ENCODE data around the gene ADGRB2.

ADGRB2 gene

GRCh38 chr1:31779687-31780086 lies 15.5 kb upstream of the ADGRB2 start:
- Histone ChIP-seq H3K4me3 (no peak overlapping the region), H3K9me3 (no peaks in the 10 kb centered on the region), H3K36me3 (no peaks in the 10 kb centered on the region), H3K27ac (no peak overlapping the region), H3K4me1 (no peaks in the 10 kb centered on the region), H3K27me3 (peaks cover 0 to 46% of the 10 kb centered on the region in 2 donors)
- TF ChIP-seq, protein P1, sequence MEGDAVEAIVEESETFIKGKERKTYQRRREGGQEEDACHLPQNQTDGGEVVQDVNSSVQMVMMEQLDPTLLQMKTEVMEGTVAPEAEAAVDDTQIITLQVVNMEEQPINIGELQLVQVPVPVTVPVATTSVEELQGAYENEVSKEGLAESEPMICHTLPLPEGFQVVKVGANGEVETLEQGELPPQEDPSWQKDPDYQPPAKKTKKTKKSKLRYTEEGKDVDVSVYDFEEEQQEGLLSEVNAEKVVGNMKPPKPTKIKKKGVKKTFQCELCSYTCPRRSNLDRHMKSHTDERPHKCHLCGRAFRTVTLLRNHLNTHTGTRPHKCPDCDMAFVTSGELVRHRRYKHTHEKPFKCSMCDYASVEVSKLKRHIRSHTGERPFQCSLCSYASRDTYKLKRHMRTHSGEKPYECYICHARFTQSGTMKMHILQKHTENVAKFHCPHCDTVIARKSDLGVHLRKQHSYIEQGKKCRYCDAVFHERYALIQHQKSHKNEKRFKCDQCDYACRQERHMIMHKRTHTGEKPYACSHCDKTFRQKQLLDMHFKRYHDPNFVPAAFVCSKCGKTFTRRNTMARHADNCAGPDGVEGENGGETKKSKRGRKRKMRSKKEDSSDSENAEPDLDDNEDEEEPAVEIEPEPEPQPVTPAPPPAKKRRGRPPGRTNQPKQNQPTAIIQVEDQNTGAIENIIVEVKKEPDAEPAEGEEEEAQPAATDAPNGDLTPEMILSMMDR (IDR thresholded peaks at IDR 0.05) = no peak
- intact Hi-C loops (cut with DNase I; ENCODE audit: low total_unique reads) = no loop called here
- no peak for DNase-seq

DNA sequence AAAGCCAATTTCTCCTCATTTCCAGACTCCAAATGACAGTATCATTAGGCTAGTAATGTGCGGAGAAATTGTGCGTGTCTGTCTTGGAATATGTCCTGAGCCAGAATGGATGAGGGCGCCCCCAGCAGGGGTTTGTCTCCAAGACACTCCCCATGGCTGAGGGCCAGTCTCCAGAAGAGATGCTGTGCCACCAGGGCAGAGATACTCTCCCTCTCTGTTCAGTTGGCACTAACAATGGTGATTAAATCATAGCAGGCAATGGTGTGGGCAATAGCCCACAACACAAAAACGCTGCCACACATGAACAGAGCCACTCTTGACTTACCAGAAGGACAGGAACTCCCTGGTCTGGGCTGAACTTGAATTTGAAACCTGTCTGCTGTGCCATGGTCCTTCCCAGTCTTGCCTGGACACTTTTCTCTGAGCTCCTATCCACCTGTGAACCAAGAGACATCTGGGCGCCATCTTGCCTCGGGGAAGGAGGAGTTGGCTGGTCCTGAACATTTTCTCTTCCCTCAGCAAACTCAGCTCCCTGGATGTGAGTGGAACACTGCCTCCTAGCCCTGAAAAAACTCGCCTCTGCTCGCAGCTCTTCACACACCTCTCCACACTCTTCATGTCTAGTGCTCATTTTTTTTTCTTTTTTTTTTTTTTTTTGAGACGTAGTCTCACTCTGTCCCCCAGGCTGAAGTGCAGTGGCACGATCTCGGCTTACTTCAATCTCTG lies 14.8 kb upstream of the ADGRB2 start:
- H3K27me3 ChIP-seq = peaks cover 0 to 54% of the 10 kb centered on the region in 2 donors
- no peak overlapping the region for H3K27ac ChIP-seq
- no peaks in the 10 kb centered on the region for H3K4me1 ChIP-seq
- H3K9me3 ChIP-seq = no peaks in the 10 kb centered on the region
- H3K36me3 ChIP-seq = no peaks in the 10 kb centered on the region
- no peak for DNase-seq
- intact Hi-C loops (cut with DNase I; ENCODE audit: low total_unique reads) = no loop called here
- no peak overlapping the region for H3K4me3 ChIP-seq
- TF ChIP-seq, protein P1 (IDR thresholded peaks at IDR 0.05) = no peak

DNA sequence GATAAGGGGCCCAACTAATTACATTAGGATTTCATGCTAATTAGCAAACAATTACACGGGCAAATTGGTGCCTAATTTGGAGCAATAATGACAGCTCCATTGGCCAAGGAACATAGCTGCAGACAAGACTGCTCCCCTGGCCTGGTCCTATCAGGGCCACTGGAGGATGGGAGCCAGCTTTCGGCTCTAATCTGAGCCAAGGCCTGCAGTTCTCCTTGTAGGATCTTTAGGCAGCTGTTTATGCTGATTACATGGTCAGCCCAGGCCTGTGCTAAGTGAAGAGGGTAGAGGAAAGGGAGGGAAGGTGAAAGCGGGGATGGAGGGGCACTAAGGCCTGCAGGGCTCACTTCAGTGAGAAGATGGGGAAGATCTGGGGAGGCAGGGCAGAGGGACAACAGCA lies 12.4 kb upstream of the ADGRB2 start:
- Histone ChIP-seq H3K27ac (no peak overlapping the region), H3K27me3 (peaks cover 7 to 72% of the 10 kb centered on the region in 2 donors), H3K4me3 (no peak overlapping the region), H3K4me1 (peaks cover 0 to 20% (median 14%) of the 10 kb centered on the region in 4 donors), H3K9me3 (no peaks in the 10 kb centered on the region), H3K36me3 (no peaks in the 10 kb centered on the region)
- no peak for DNase-seq
- intact Hi-C loops (cut with DNase I; ENCODE audit: low total_unique reads) = no loop called here
- TF ChIP-seq, protein P1 (IDR thresholded peaks at IDR 0.05) = no peak

DNA sequence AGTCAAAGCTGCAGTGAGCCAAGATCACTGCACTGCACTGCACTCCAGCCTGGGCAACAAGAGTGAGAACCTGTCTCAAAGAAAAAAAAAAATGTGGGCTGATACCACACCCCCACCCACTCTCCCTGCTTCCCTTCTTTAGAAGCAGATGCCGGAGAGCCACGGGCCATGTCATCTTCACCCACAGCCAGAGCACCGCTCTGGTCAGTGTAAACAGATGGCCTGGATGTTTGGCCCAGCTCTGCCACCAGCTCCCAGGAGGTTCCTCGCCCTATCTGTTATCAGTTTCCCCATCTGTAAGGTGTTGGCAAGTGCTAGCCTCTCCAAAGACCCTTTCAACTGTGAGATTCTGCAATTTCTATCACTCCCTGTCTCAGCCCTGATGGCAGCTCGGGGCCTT lies 11.9 kb upstream of the ADGRB2 start:
- Histone ChIP-seq H3K36me3 (no peaks in the 10 kb centered on the region), H3K4me1 (peaks cover 0 to 20% (median 14%) of the 10 kb centered on the region in 4 donors), H3K27me3 (peaks cover 7 to 77% of the 10 kb centered on the region in 2 donors), H3K9me3 (no peaks in the 10 kb centered on the region), H3K4me3 (no peak overlapping the region), H3K27ac (no peak overlapping the region)
- no peak for DNase-seq
- TF ChIP-seq, protein P1 (IDR thresholded peaks at IDR 0.05) = no peak
- intact Hi-C loops (cut with DNase I; ENCODE audit: low total_unique reads) = no loop called here

DNA sequence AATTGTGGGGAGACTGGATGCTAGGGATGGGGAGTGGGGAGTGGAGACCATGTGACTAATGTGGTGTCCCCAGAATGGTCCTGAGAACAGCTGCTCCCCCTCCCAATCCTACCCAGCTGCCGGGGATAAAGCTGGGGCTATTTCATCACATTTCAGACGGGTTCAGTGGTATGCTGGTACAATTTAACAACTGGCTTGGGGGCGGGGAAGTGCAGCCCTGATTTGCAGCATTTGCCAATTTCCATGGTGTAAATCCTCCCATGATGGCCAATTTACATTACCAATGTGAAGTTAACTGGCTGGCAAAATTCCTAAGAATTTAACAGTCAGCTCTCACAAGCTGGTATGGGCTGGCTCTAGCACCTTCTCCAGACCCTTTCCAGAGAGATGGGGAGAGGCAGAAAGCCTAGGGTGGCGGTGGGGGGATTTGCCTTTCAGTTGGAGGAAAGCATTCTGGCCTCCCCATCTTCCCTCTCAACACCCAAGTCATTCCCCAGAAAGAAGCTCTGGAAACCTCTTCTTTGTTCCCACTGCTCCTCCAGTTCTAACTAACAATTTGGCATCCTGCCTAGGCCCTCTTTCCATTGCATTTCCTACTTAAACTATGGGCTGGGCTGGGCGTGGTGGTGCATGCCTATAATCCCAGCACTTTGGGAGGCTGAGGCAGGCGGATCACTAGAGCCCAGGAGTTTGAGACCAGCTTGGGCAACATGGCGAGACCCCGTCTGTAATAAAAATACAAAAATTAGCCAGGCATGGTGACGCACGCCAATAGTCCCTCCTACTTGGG lies 11.3 kb upstream of the ADGRB2 start:
- Histone ChIP-seq H3K36me3 (no peaks in the 10 kb centered on the region), H3K27me3 (peaks cover 7 to 77% of the 10 kb centered on the region in 2 donors), H3K4me1 (peaks cover 0 to 20% (median 14%) of the 10 kb centered on the region in 4 donors), H3K9me3 (no peaks in the 10 kb centered on the region), H3K27ac (no peak overlapping the region), H3K4me3 (no peak overlapping the region)
- TF ChIP-seq, protein P1 (IDR thresholded peaks at IDR 0.05) = no peak
- DNase-seq = no peak
- intact Hi-C loops (cut with DNase I; ENCODE audit: low total_unique reads) = no loop called here

Data from tibial artery (tissue), 4 donors.